IMR-90 (cell line): ENCODE measurements around the gene ATP8B4. TPM values are rescaled to one million over a fixed set of nuclear protein-coding genes. Genes with fewer than 3 reads are reported as not detected.

Experiments used
- ATAC-seq: fragments of 200-7000 bp; cut with Tn5 transposase; 2 replicates; pipeline ENCODE4 v1.9.1; 2020; ENCODE audit warnings: low read depth, mild to moderate bottlenecking, moderate library complexity
- BruUV-seq: library from RNA; stranded (reverse); fragments of 400-500 nt; replicated peaks from 2 replicates; lab custom pipeline; 2021; lab: Mats Ljungman, UMichigan
- CTCF ChIA-PET: fragments of 300-600 bp; formaldehyde crosslinking; extraction: SDS; loops from one replicate; lab custom pipeline; 2021; ENCODE audit warnings: antibody characterized with exemption; lab: Yijun Ruan, JAX
- POLR2A ChIA-PET: fragments of 300-600 bp; sonication (Branson Sonifier 250); formaldehyde crosslinking; loops from one replicate; lab custom pipeline; 2022; ENCODE audit warnings: antibody characterized with exemption; ENCODE audit not compliant: unreplicated experiment; lab: Charles Lee
- DNase-seq: peaks from one replicate; pipeline ENCODE4 v3.0.0; 2013
- H2AFZ ChIP-seq: replicated peaks from 2 replicates; pipeline ENCODE3; 2013; ENCODE audit warnings: low read length, mild to moderate bottlenecking; ENCODE audit not compliant: poor library complexity
- H2AK5ac ChIP-seq: 2 replicates; pipeline ENCODE4 v1.6.1; 2013; ENCODE audit warnings: low read depth, low read length, inconsistent platforms
- H2AK9ac ChIP-seq: replicated peaks from 2 replicates; pipeline ENCODE3; 2013; ENCODE audit warnings: mild to moderate bottlenecking, low read depth, low read length, moderate library complexity; ENCODE audit not compliant: poor library complexity
- H2BK120ac ChIP-seq: 2 replicates; pipeline ENCODE4 v1.6.1; 2013; ENCODE audit warnings: low read depth, low read length, inconsistent platforms
- H2BK15ac ChIP-seq: 3 replicates; pipeline ENCODE4 v1.6.1; 2013; ENCODE audit warnings: low read depth, low read length, inconsistent platforms
- H2BK20ac ChIP-seq: 2 replicates; pipeline ENCODE4 v1.6.1; 2013; ENCODE audit warnings: low read depth, mild to moderate bottlenecking, inconsistent platforms, low read length, moderate library complexity
- H2BK5ac ChIP-seq: 2 replicates; pipeline ENCODE4 v1.6.1; 2013; ENCODE audit warnings: mild to moderate bottlenecking, low read depth, low read length, inconsistent platforms; ENCODE audit not compliant: poor library complexity, severe bottlenecking
- H3K14ac ChIP-seq: replicated peaks from 2 replicates; pipeline ENCODE4 v1.6.1; 2013; ENCODE audit warnings: low read depth, low read length, inconsistent platforms
- H3K18ac ChIP-seq: 2 replicates; pipeline ENCODE4 v1.6.1; 2013; ENCODE audit warnings: low read depth, low read length, control low read depth
- H3K23ac ChIP-seq: 2 replicates; pipeline ENCODE4 v1.6.1; 2013; ENCODE audit warnings: low read depth, low read length, inconsistent platforms
- H3K27ac ChIP-seq: 2 replicates; pipeline ENCODE4 v1.5.1; 2013; ENCODE audit warnings: mild to moderate bottlenecking, control low read depth, low read length; ENCODE audit not compliant: insufficient read depth
- H3K27me3 ChIP-seq: 2 replicates; pipeline ENCODE4 v1.6.1; 2013; ENCODE audit warnings: low read length; ENCODE audit not compliant: control insufficient read depth, insufficient read depth
- H3K36me3 ChIP-seq: 2 replicates; pipeline ENCODE4 v1.6.1; 2013; ENCODE audit warnings: low read length, mixed read lengths; ENCODE audit not compliant: control insufficient read depth, insufficient read depth
- H3K4ac ChIP-seq: 2 replicates; pipeline ENCODE4 v1.6.1; 2013; ENCODE audit warnings: low read depth, low read length, inconsistent platforms
- H3K4me1 ChIP-seq: 2 replicates; pipeline ENCODE4 v1.6.1; 2013; ENCODE audit warnings: low read length, mixed read lengths; ENCODE audit not compliant: control insufficient read depth, insufficient read depth
- H3K4me2 ChIP-seq: 2 replicates; pipeline ENCODE4 v1.6.1; 2013; ENCODE audit warnings: low read depth, mild to moderate bottlenecking, control low read depth, low read length, moderate library complexity
- H3K4me3 ChIP-seq: 2 replicates; pipeline ENCODE4 v1.5.1; 2013; ENCODE audit warnings: low read depth, mild to moderate bottlenecking, control low read depth, low read length, moderate library complexity; ENCODE audit not compliant: insufficient read depth
- H3K56ac ChIP-seq: 2 replicates; pipeline ENCODE4 v1.6.1; 2013; ENCODE audit warnings: low read length, inconsistent platforms; ENCODE audit not compliant: insufficient read depth; ENCODE audit errors: extremely low read depth
- H3K79me1 ChIP-seq, 2 experiments: 2 replicates each; pipeline ENCODE4 v1.6.1; 2013; ENCODE audit warnings: low read length in 2 of 2, inconsistent platforms in 1 of 2, low read depth in 1 of 2
- H3K9ac ChIP-seq: 2 replicates; pipeline ENCODE4 v1.6.1; 2013; ENCODE audit warnings: low read depth, low read length, control low read depth
- H3K9me1 ChIP-seq: 2 replicates; pipeline ENCODE4 v1.6.1; 2013; ENCODE audit warnings: low read length, inconsistent platforms; ENCODE audit not compliant: insufficient read depth
- H3K9me3 ChIP-seq: 2 replicates; pipeline ENCODE4 v1.6.1; 2013; ENCODE audit warnings: low read length; ENCODE audit not compliant: control insufficient read depth, insufficient read depth
- H4K20me1 ChIP-seq: 2 replicates; pipeline ENCODE4 v1.6.1; 2013; ENCODE audit warnings: low read length, inconsistent platforms; ENCODE audit not compliant: insufficient read depth
- H4K5ac ChIP-seq: 2 replicates; pipeline ENCODE4 v1.6.1; 2013; ENCODE audit warnings: mild to moderate bottlenecking, low read depth, low read length, control low read depth
- H4K8ac ChIP-seq, 2 experiments: 2 replicates each; pipeline ENCODE4 v1.6.1; 2013; ENCODE audit warnings: low read depth in 2 of 2, low read length in 2 of 2, control low read depth in 1 of 2, inconsistent platforms in 1 of 2
- H4K91ac ChIP-seq: 2 replicates; pipeline ENCODE4 v1.6.1; 2013; ENCODE audit warnings: low read depth, low read length, inconsistent platforms; ENCODE audit not compliant: insufficient read depth
- CTCF ChIP-seq: conservative IDR thresholded peaks from 2 replicates; pipeline ENCODE4 v1.5.1; 2012; ENCODE audit warnings: mild to moderate bottlenecking, low read depth, low read length, improper control_type of control experiment
- MAFK ChIP-seq: IDR thresholded peaks from 2 replicates; pipeline ENCODE4 v1.6.1; 2012; ENCODE audit warnings: low read depth, low read length, improper control_type of control experiment
- RAD21 ChIP-seq: IDR thresholded peaks from 2 replicates; pipeline ENCODE4 v1.6.1; 2012; ENCODE audit warnings: low read length, improper control_type of control experiment
- USF2 ChIP-seq: fragments of 150-350 bp; IDR thresholded peaks from 2 replicates; pipeline ENCODE4 v1.6.1; 2017; ENCODE audit warnings: mild to moderate bottlenecking, antibody characterized with exemption, low read length, low read depth
- WGBS, 2 experiments: methylation state at CpG; one replicate each; pipeline versions ENCODE4 v1.1.5 to v1.1.7; 2013; ENCODE audit warnings: missing lambda C conversion rate in 2 of 2; ENCODE audit not compliant: insufficient read length in 1 of 2; ENCODE audit errors: extremely low coverage in 2 of 2; 5-methylcytosine and 5-hydroxymethylcytosine counted together
- dilution Hi-C: fragments of 300-500 bp; cut with HindIII; formaldehyde crosslinking; loops from one replicate; pipeline ENCODE4 v1.14.3; 2018; ENCODE audit warnings: low sequenced_read_pairs; ENCODE audit not compliant: unreplicated experiment
- in situ Hi-C: fragments of 300-500 bp; cut with MboI; formaldehyde crosslinking; loops from 3 replicates; pipeline ENCODE4 v1.14.3; 2019; ENCODE audit warnings: low sequenced_read_pairs, inconsistent platforms, mixed read lengths
- intact Hi-C: fragments of 100-400 bp; cut with micrococcal nuclease; formaldehyde crosslinking; loops from 2 replicates; pipeline ENCODE4 v1.10.0; 2022
- polyA plus RNA-seq, 3 experiments: library from polyadenylated mRNA; depleted of rRNA; stranded (reverse); fragments of >200 nt; gene quantifications; 2 replicates each; pipeline ENCODE4 v1.2.3, GENCODE V29; 2012; ENCODE audit warnings: low replicate concordance in 1 of 3
- total RNA-seq: library from RNA; depleted of rRNA; stranded (reverse); fragments of >200 nt; gene quantifications from 2 replicates; pipeline ENCODE4 v1.2.3, GENCODE V29; 2012

ATP8B4 gene
- total and polyA plus RNA-seq, 2 of the 4 experiments (the other 2 are of a cell fraction): 0.12 to 0.54 TPM

GRCh38 chr15:50109076-50109987 lies 9.7 kb downstream of the ATP8B4 start:
- no peaks in the 10 kb centered on the region for H3K4me1 ChIP-seq
- no peak overlapping the region for H2AK5ac ChIP-seq
- no peak overlapping the region for H3K23ac ChIP-seq
- no peak overlapping the region for H3K4me3 ChIP-seq
- H4K20me1 ChIP-seq: no peaks in the 10 kb centered on the region
- no peak overlapping the region for H4K8ac ChIP-seq
- no peak overlapping the region for H4K91ac ChIP-seq
- TF ChIP-seq MAFK: no peak
- no peak for TF ChIP-seq CTCF
- no peak for TF ChIP-seq RAD21
- no peak for TF ChIP-seq USF2
- ChIA-PET CTCF (no interaction called here), POLR2A (no interaction called here)
- no peak overlapping the region for H3K4me2 ChIP-seq
- no peak overlapping the region for H2BK120ac ChIP-seq
- no TSS peak for BruUV-seq
- no peak overlapping the region for H2AFZ ChIP-seq
- no peak overlapping the region for H2AK9ac ChIP-seq
- DNase-seq (peak; percentile 35), ATAC-seq (no peak)
- no peak overlapping the region for H3K9ac ChIP-seq
- H2BK20ac ChIP-seq: no peak overlapping the region
- H3K36me3 ChIP-seq: no peaks in the 10 kb centered on the region
- WGBS, 2 experiments: no CpG with 5 or more reads among the region's 3 CpGs
- no peaks in the 10 kb centered on the region for H3K9me1 ChIP-seq
- no peaks in the 10 kb centered on the region for H3K27me3 ChIP-seq
- no peak overlapping the region for H3K4ac ChIP-seq
- no peak overlapping the region for H3K56ac ChIP-seq
- H3K14ac ChIP-seq: no peak overlapping the region
- no peak overlapping the region for H2BK5ac ChIP-seq
- H3K9me3 ChIP-seq: no peaks in the 10 kb centered on the region
- no peaks in the 10 kb centered on the region for H3K79me1 ChIP-seq
- in situ Hi-C loops (no loop called here), intact Hi-C loops (no loop called here), dilution Hi-C loops (no loop called here)
- H3K18ac ChIP-seq: no peak overlapping the region
- no peak overlapping the region for H4K5ac ChIP-seq
- no peak overlapping the region for H2BK15ac ChIP-seq
- H3K27ac ChIP-seq: no peak overlapping the region
